ENCODE data around the gene SLC35F1. TPM values are rescaled to one million over a fixed set of nuclear protein-coding genes. Genes with fewer than 3 reads are reported as not detected.

Gene SLC35F1
- polyA plus RNA-seq, 1 donor (not counting 4 experiments of a cell fraction or from before 2014, with no cell fraction given): not detected

DNA sequence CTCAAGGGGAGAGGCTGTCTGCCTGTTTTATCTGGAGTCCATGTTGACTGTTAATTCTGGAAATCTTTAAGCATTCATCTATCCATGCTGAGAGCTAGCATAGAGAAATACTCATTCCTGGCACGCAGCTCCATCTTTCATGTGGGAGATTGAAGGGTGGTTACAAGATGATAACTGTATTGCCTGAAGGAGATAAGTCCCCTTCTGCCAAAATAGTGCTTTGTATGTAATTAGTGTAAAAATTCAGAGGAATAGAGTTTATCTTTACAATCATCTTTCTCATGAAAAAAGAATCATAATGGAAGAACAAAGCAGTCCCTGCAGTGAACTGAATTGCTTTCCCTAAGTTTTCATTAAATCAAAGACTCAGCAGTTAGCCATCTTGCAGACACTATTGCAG lies 256.5 kb downstream of the SLC35F1 start:
- no peaks in the 10 kb centered on the region for H3K4me1 ChIP-seq (ENCODE audit: control insufficient read depth, extremely low read depth, insufficient read depth, low read length)
- dilution Hi-C loops (cut with MboI; ENCODE audit: extremely low pct_ligation_motif_present, low sequenced_read_pairs): no loop called here
- H3K4me3 ChIP-seq (ENCODE audit: control insufficient read depth in 2 of 3, extremely low read depth in 1 of 3, insufficient read depth in 2 of 3, low read depth in 1 of 3, low read length in 3 of 3): no peak overlapping the region
- H2AFZ ChIP-seq (ENCODE audit: control insufficient read depth, low read length): no peak overlapping the region
- H3K9me1 ChIP-seq (ENCODE audit: control insufficient read depth, extremely low read depth, insufficient read depth, low read length): no peaks in the 10 kb centered on the region
- no peaks in the 10 kb centered on the region for H4K20me1 ChIP-seq (ENCODE audit: control insufficient read depth, extremely low read depth, insufficient read depth, low read length)
- DNase-seq (ENCODE audit: low read depth, low spot score) (no peak), FAIRE-seq (no peak)
- H3K9ac ChIP-seq (ENCODE audit: control insufficient read depth, extremely low read depth, insufficient read depth, low read length): no peak overlapping the region
- H3K27ac ChIP-seq (ENCODE audit: control insufficient read depth, insufficient read depth, low read length): no peak overlapping the region
- H3K36me3 ChIP-seq (ENCODE audit: control insufficient read depth in 2 of 2, extremely low read depth in 1 of 2, insufficient read depth in 2 of 2, low read length in 2 of 2): no peaks in the 10 kb centered on the region
- no peak for TF ChIP-seq EZH2 (IDR thresholded peaks at IDR 0.05; ENCODE audit: low read length)
- TF ChIP-seq, protein P1, sequence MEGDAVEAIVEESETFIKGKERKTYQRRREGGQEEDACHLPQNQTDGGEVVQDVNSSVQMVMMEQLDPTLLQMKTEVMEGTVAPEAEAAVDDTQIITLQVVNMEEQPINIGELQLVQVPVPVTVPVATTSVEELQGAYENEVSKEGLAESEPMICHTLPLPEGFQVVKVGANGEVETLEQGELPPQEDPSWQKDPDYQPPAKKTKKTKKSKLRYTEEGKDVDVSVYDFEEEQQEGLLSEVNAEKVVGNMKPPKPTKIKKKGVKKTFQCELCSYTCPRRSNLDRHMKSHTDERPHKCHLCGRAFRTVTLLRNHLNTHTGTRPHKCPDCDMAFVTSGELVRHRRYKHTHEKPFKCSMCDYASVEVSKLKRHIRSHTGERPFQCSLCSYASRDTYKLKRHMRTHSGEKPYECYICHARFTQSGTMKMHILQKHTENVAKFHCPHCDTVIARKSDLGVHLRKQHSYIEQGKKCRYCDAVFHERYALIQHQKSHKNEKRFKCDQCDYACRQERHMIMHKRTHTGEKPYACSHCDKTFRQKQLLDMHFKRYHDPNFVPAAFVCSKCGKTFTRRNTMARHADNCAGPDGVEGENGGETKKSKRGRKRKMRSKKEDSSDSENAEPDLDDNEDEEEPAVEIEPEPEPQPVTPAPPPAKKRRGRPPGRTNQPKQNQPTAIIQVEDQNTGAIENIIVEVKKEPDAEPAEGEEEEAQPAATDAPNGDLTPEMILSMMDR (optimal IDR thresholded peaks at IDR 0.05 in 1 of 3, IDR thresholded peaks at IDR 0.05 in 1 of 3, conservative IDR thresholded peaks at IDR 0.05 in 1 of 3; ENCODE audit: extremely low read depth in 1 of 3, insufficient read depth in 2 of 3, low read length in 3 of 3): no peak
- no peak overlapping the region for H3K4me2 ChIP-seq (ENCODE audit: control insufficient read depth, extremely low read depth, insufficient read depth, low read depth, low read length)
- no peaks in the 10 kb centered on the region for H3K79me2 ChIP-seq (ENCODE audit: control insufficient read depth, insufficient read depth, low read length)
- no peaks in the 10 kb centered on the region for H3K27me3 ChIP-seq (ENCODE audit: control insufficient read depth, extremely low read depth, insufficient read depth, low read length)
- H3K9me3 ChIP-seq (ENCODE audit: control insufficient read depth, low read depth, low read length): no peaks in the 10 kb centered on the region

DNA sequence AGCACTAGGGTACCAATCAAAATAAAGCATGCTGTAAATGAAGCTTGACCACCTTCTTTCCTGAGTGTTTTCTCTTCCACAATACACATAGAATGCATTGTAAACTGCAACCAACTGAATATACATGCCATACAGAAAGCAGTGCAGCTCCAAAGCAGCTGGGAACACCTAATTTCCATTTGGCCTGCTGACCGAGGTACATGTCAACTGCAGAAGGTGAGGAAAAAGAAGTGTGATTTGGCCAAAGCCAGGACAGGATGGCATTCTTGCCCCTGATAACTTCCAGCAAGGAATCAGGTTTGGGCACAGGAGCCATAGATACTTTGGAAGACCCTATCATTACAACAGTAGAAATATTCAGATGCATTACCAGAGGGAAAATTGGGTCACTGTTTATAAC lies 258.4 kb downstream of the SLC35F1 start:
- no peaks in the 10 kb centered on the region for H4K20me1 ChIP-seq (ENCODE audit: control insufficient read depth, extremely low read depth, insufficient read depth, low read length)
- DNase-seq (ENCODE audit: low read depth, low spot score) (no peak), FAIRE-seq (no peak)
- no peak overlapping the region for H3K9ac ChIP-seq (ENCODE audit: control insufficient read depth, extremely low read depth, insufficient read depth, low read length)
- dilution Hi-C loops (cut with MboI; ENCODE audit: extremely low pct_ligation_motif_present, low sequenced_read_pairs): no loop called here
- H3K9me3 ChIP-seq (ENCODE audit: control insufficient read depth, low read depth, low read length): no peaks in the 10 kb centered on the region
- H3K27ac ChIP-seq (ENCODE audit: control insufficient read depth, insufficient read depth, low read length): no peak overlapping the region
- no peaks in the 10 kb centered on the region for H3K9me1 ChIP-seq (ENCODE audit: control insufficient read depth, extremely low read depth, insufficient read depth, low read length)
- H3K4me1 ChIP-seq (ENCODE audit: control insufficient read depth, extremely low read depth, insufficient read depth, low read length): no peaks in the 10 kb centered on the region
- TF ChIP-seq, protein P1 (optimal IDR thresholded peaks at IDR 0.05 in 1 of 3, IDR thresholded peaks at IDR 0.05 in 1 of 3, conservative IDR thresholded peaks at IDR 0.05 in 1 of 3; ENCODE audit: extremely low read depth in 1 of 3, insufficient read depth in 2 of 3, low read length in 3 of 3): no peak
- TF ChIP-seq EZH2 (IDR thresholded peaks at IDR 0.05; ENCODE audit: low read length): no peak
- no peaks in the 10 kb centered on the region for H3K79me2 ChIP-seq (ENCODE audit: control insufficient read depth, insufficient read depth, low read length)
- no peaks in the 10 kb centered on the region for H3K36me3 ChIP-seq (ENCODE audit: control insufficient read depth in 2 of 2, extremely low read depth in 1 of 2, insufficient read depth in 2 of 2, low read length in 2 of 2)
- H3K27me3 ChIP-seq (ENCODE audit: control insufficient read depth, extremely low read depth, insufficient read depth, low read length): no peaks in the 10 kb centered on the region
- no peak overlapping the region for H3K4me2 ChIP-seq (ENCODE audit: control insufficient read depth, extremely low read depth, insufficient read depth, low read depth, low read length)
- no peak overlapping the region for H3K4me3 ChIP-seq (ENCODE audit: control insufficient read depth in 2 of 3, extremely low read depth in 1 of 3, insufficient read depth in 2 of 3, low read depth in 1 of 3, low read length in 3 of 3)
- H2AFZ ChIP-seq (ENCODE audit: control insufficient read depth, low read length): no peak overlapping the region
